VCaP (cell line): ENCODE results near the gene BDH1.
"Not testable (repeated sequence)": the region's sequence is repeated elsewhere in the genome, so short reads cannot be mapped to it uniquely, and the experiment has no call there.

ENCODE experiments used
- H3K27ac ChIP-seq: fragments of 450-650 bp; 2 replicates; pipeline ENCODE4 v1.5.1; 2017
- CTCF ChIP-seq: fragments of 450-650 bp; conservative IDR thresholded peaks from 2 replicates; pipeline ENCODE4 v1.5.1; 2017; ENCODE audit warnings: mild to moderate bottlenecking, moderate library complexity

Gene BDH1

DNA sequence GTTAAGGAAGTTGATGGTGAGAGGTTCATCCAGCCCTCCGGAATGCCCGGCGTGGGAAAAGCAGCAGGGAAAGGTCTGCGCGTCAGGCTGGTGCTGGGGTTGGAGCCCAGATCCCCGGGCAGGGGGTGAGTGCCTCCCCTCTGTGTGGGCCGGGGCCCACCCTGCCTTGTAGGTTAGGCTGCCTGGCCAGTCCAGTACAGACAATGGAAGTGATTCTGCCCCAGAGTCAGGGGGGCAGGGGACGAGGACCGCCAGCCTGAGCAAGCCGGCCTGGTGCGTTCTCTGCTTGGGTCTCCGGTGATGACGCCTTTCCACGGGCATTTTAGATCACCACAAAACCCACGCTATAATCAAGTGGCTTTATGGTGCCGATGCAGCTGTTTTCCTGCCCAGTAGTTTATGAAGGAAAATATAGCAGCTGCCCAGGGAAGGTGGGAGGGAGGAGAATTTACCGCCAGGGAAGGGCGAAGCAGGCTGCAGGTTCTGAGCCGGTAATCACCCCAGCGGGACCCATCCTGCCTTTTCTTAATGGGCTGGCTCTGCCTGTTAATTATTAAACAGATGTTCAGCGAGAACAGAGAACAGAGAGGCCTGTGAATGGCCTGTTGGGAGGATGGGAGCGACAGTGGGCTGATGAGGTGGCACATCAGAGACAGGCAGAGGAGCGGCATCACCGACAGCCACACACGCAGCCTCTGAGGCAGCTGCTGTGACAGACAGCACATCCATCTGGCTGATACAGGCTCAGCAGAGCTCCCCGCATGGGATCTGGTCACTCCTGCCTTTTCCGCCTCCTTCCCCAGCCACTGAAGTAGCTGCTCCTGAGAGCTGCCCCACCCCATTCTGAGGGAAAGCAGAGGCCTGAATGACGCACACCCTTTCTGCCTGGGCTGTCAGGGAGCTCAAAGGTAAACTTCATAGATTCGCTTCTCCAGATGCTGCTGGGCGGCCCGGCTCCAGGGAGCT is 35.2 kb downstream of the BDH1 start:
- no peak for TF ChIP-seq CTCF
- H3K27ac ChIP-seq = peak overlapping the region; percentile 53

GRCh38 chr3:197519801-197520211 is 36.0 kb downstream of the BDH1 start:
- no peak for TF ChIP-seq CTCF
- peak overlapping the region; percentile 53; the same call in 1 of the 2 replicates for H3K27ac ChIP-seq

DNA sequence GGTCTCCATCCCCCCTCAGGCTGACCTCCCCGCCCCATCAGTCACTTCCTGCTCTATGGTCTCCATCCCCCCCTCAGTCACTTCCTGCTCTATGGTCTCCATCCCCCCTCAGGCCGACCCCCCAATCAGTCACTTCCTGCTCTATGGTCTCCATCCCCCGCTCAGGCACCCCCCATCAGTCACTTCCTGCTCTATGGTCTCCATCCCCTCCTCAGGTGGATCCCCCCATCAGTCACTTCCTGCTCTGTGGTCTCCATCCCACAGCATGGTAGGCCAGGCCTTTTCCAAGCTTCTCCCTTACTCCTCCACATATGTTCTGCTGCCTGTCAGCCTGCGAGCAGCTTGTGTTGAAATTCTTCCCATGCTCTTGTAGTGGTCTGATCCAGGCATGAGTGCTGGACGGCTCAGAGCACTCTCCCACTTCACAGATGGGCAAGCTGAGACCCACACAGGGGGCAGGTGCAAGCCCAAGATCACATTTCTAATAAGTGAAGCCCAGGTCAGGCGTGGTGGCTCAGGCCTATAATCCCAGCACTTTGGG is 36.8 kb downstream of the BDH1 start:
- no peak for TF ChIP-seq CTCF
- H3K27ac ChIP-seq = no peak overlapping the region

GRCh38 chr3:197517922-197518683 is 37.7 kb downstream of the BDH1 start:
- not testable (repeated sequence) for H3K27ac ChIP-seq

- H3K27ac ChIP-seq = not testable (repeated sequence)
These were observed 38.7 kb downstream of the BDH1 start for GRCh38 chr3:197516890-197517606.

- no peak overlapping the region for H3K27ac ChIP-seq
- no peak for TF ChIP-seq CTCF
These were observed 39.3 kb downstream of the BDH1 start for GRCh38 chr3:197516517-197516889.

DNA sequence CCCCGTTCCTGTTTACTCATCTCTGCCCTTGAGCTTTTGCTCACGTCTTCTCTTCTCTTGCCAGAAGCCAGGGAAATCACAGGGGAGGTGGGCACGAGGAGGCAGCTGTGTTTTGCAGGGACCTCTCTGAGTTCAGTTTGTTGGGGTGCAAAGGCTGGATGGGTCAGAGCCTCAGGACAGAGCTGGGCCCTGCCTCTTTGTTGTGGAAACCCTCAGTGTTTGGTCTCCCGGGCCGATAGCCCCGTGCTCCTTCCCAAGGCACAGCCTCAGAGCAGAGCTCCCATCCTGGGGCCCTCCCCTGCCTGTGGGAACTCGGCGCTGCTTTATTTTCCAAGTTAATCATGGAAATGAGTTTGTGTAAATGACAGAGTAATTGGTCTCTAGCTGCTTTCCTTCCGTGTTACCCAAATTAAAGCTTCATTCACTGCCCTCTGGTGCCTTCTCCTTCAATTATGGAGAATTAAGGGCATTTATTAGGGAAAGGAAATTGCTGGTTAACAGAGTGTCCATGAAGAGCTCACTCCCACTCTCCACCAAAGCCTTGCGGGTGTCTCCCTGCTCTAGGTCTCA is 40.9 kb downstream of the BDH1 start:
- no peak overlapping the region for H3K27ac ChIP-seq

More for the DNA sequence above, 40.9 kb downstream of the BDH1 start:
- TF ChIP-seq CTCF = no peak
